Heart right ventricle (tissue), 16 donors: ENCODE data around the gene ANKRD65. TPM values are rescaled to one million over a fixed set of nuclear protein-coding genes. Genes with fewer than 3 reads are reported as not detected.

Experiments used
- ATAC-seq, 8 donors: fragments of 200-7000 bp; cut with Tn5 transposase; one replicate each; pipeline ENCODE4 v1.9.1; 2020; ENCODE audit warnings: mild to moderate bottlenecking in 8 of 8, moderate library complexity in 8 of 8, moderate number of reproducible peaks in 1 of 8
- DNase-seq, 2 donors: peaks; one replicate each; pipeline ENCODE4 v3.0.0-alpha.2; 2020
- H3K27ac ChIP-seq, 10 donors: fragments of 200-600 bp; sonication (generic) in 2 of 10; one replicate each; pipeline versions ENCODE4 v1.5.0 to v1.8.0; 2020 to 2022; ENCODE audit warnings: mild to moderate bottlenecking in 3 of 10
- H3K27me3 ChIP-seq, 7 donors: fragments of 200-600 bp; one replicate each; pipeline ENCODE4 v1.8.0; 2021 to 2022; ENCODE audit warnings: mild to moderate bottlenecking in 2 of 7
- H3K36me3 ChIP-seq, 9 donors: fragments of 200-600 bp; sonication (generic) in 1 of 9; one replicate each; pipeline versions ENCODE4 v1.5.0 to v1.8.0; 2020 to 2022; ENCODE audit warnings: mild to moderate bottlenecking in 2 of 9
- H3K4me1 ChIP-seq, 9 donors: fragments of 200-600 bp; sonication (generic) in 1 of 9; one replicate each; pipeline versions ENCODE4 v1.5.0 to v1.8.0; 2020 to 2022; ENCODE audit warnings: mild to moderate bottlenecking in 4 of 9
- H3K4me3 ChIP-seq, 10 donors: fragments of 200-600 bp; sonication (generic) in 2 of 10; one replicate each; pipeline versions ENCODE4 v1.5.0 to v1.8.0; 2020 to 2022; ENCODE audit warnings: mild to moderate bottlenecking in 7 of 10, moderate library complexity in 2 of 10
- H3K9me3 ChIP-seq, 11 donors: fragments of 200-600 bp in 10 of 11; sonication (generic) in 2 of 11; one replicate each; pipeline versions ENCODE4 v1.5.0 to v1.8.0; 2013 to 2022; ENCODE audit warnings: mild to moderate bottlenecking in 2 of 11, control low read depth in 1 of 11, moderate library complexity in 1 of 11
- CTCF ChIP-seq, 9 donors: fragments of 200-600 bp; sonication (generic) in 2 of 9; IDR thresholded peaks; one replicate each; pipeline versions ENCODE4 v1.5.0 to v1.8.0; 2021 to 2022; ENCODE audit warnings: antibody characterized with exemption in 9 of 9, mild to moderate bottlenecking in 5 of 9, moderate library complexity in 1 of 9
- WGBS, 2 donors: extraction: QIAGEN DNeasy Blood & Tissue Kit; methylation state at CpG; one replicate each; pipeline ENCODE4 v1.1.7; 2013; ENCODE audit warnings: inconsistent platforms in 1 of 2; 5-methylcytosine and 5-hydroxymethylcytosine counted together
- intact Hi-C, 10 donors: fragments of 100-400 bp; cut with DNase I; formaldehyde crosslinking; loops; one replicate each; pipeline versions ENCODE4 v1.11.1 to v1.14.2; 2022
- polyA plus RNA-seq, 2 donors: library from polyadenylated mRNA; stranded (reverse); fragments of 200-250 nt; gene quantifications; one replicate each; pipeline ENCODE4 v1.2.3, GENCODE V29; 2013
- total RNA-seq, 10 donors: library from RNA; stranded (reverse); fragmentation: NEBNext Ultra II Directional in 3 of 10; extraction: Animal tissue kit (Norgen Biotek cat#: 25700) in 3 of 10; gene quantifications; one replicate each; pipeline versions ENCODE4 v1.2.1 to v1.2.4, GENCODE V29; 2021 to 2023
- donor health status: Arrhythmogenic right ventricular cardiomyopathy.
- donor health status: ischemic (EF 13 %, LVEDD 7.1; RV severe dilation, severe dysfunction).
- donor health status: healthy with polysubstance abuse.
- donor health status: DM: no; HTN: yes; CAD: no.
- donor health status: DM: no; HTN: no; CAD: no.
- donor health status: ischemic (EF 25% LVEDD 6.9; RV normal size, moderate dysfunction).
- donor health status: ischemic (EF 25% LVEDD 5.7; RV mildly dilated, moderate dysfunction).
- donor health status: healthy.
- donor health status: DM: yes; HTN: yes; CAD: no.
- donor health status: Ischemic cardiomyopathy.
- donor health status: ischemic (EF 35%, LVEDD 5.7; RV mildly dilated, moderate dysfunction).
- donor health status: nonischemic (EF 11% LVEDD 7.7; RV severe dilation, severe dysfunction).
- donor health status: DM: yes; HTN: yes; CAD: no.
- donor health status: PGD.
- donor health status: ischemic (EF 29% LVEDD 5.4; RV normal size, mild dysfunction).
- donor health status: nonischemic (EF 23%, LVEDD 6.1; RV moderate dilation, normal function).

ANKRD65 gene
- total and polyA plus RNA-seq, 12 donors: 0.37 to 3.1 (median 1.8) TPM

- no peak overlapping the region for H3K4me3 ChIP-seq
- intact Hi-C loops: loop anchor here in 2 of 10 donors (5.0 to 10.0 kb wide), 2 partner anchors 36 to 67 kb away; no protein-coding TSS in a partner anchor
- no peak for DNase-seq
- no peak for ATAC-seq
- no peak overlapping the region for H3K27ac ChIP-seq
- peaks cover 0 to 9% (median 0%) of the 10 kb centered on the region in 9 donors for H3K36me3 ChIP-seq
- H3K4me1 ChIP-seq: peaks cover 26 to 62% (median 47%) of the 10 kb centered on the region in 9 donors
- peaks cover 0 to 48% (median 9%) of the 10 kb centered on the region in 7 donors for H3K27me3 ChIP-seq
- WGBS, 2 donors: 67 to 73% methylated on average over 11 of the region's 11 CpGs
- no peaks in the 10 kb centered on the region for H3K9me3 ChIP-seq
- no peak for TF ChIP-seq CTCF (IDR thresholded peaks at IDR 0.05)
Measured at GRCh38 chr1:1437904-1438376, 16.9 kb upstream of the ANKRD65 start.

- Histone ChIP-seq H3K4me3 (peak overlapping the region in 7 of 10 donors; percentile 60 to 69 (median 65)), H3K27ac (no peak overlapping the region), H3K27me3 (peaks cover 0 to 48% (median 9%) of the 10 kb centered on the region in 7 donors), H3K4me1 (peaks cover 32 to 69% (median 54%) of the 10 kb centered on the region in 9 donors), H3K36me3 (peaks cover 0 to 9% (median 0%) of the 10 kb centered on the region in 9 donors), H3K9me3 (no peaks in the 10 kb centered on the region)
- intact Hi-C loops: loop anchor here in 2 of 10 donors (5.0 to 10.0 kb wide), 2 partner anchors 35 to 68 kb away; no protein-coding TSS in a partner anchor
- no peak for TF ChIP-seq CTCF (IDR thresholded peaks at IDR 0.05)
- WGBS, 2 donors: 79 to 82% methylated on average over 31 of the region's 31 CpGs
- DNase-seq: no peak
- ATAC-seq: no peak
Measured at GRCh38 chr1:1437033-1437903, 16.2 kb upstream of the ANKRD65 start.

- Histone ChIP-seq H3K4me3 (peak overlapping the region; percentile 50 to 69 (median 64)), H3K4me1 (peaks cover 38 to 75% (median 60%) of the 10 kb centered on the region in 9 donors), H3K36me3 (peaks cover 0 to 9% (median 0%) of the 10 kb centered on the region in 9 donors), H3K27ac (peak overlapping the region in 4 of 10 donors; percentile 35 to 98 (median 93)), H3K27me3 (peaks cover 0 to 48% (median 9%) of the 10 kb centered on the region in 7 donors), H3K9me3 (no peaks in the 10 kb centered on the region)
- intact Hi-C loops: loop anchor here in 2 of 10 donors (5.0 to 10.0 kb wide), 2 partner anchors 34 to 68 kb away; no protein-coding TSS in a partner anchor
- no peak for DNase-seq
- no peak for TF ChIP-seq CTCF (IDR thresholded peaks at IDR 0.05)
- no peak for ATAC-seq
- 78 to 84% methylated on average over 7 of the region's 7 CpGs for WGBS, 2 donors
Measured at GRCh38 chr1:1436630-1437032, 15.6 kb upstream of the ANKRD65 start.

- peaks cover 0 to 48% (median 9%) of the 10 kb centered on the region in 7 donors for H3K27me3 ChIP-seq
- H3K27ac ChIP-seq: peak overlapping the region; percentile 35 to 98 (median 92)
- H3K36me3 ChIP-seq: peaks cover 0 to 9% (median 0%) of the 10 kb centered on the region in 9 donors
- no peak for TF ChIP-seq CTCF (IDR thresholded peaks at IDR 0.05)
- ATAC-seq: no peak
- DNase-seq: no peak
- intact Hi-C loops: loop anchor here in 3 of 10 donors (2.0 to 10.0 kb wide), 3 partner anchors 29 to 69 kb away; partner anchors contain the start of gene MRPL20 (in 1 of the 3)
- peak overlapping the region; percentile 50 to 69 (median 64) for H3K4me3 ChIP-seq
- 20 to 26% methylated on average over 30 to 40 of the region's 40 CpGs for whole genome bisulfite sequencing, 2 donors
- H3K4me1 ChIP-seq: peaks cover 43 to 76% (median 62%) of the 10 kb centered on the region in 9 donors
- no peaks in the 10 kb centered on the region for H3K9me3 ChIP-seq
Measured at GRCh38 chr1:1435911-1436629, 15.0 kb upstream of the ANKRD65 start.
